ENCODE results near the gene TGFBR1.

TGFBR1 gene

GRCh38 chr9:99141849-99142248 is 36.9 kb downstream of the TGFBR1 start:
- no peak for TF ChIP-seq CTCF (IDR thresholded peaks at IDR 0.05; ENCODE audit: control extremely low read depth, extremely low read depth, low read depth, missing control alignments)
- CTCF ChIA-PET, result interaction anchor here (0.8 to 7.1 kb wide), 31 partner anchors 9 to 1078 kb away, joined by 3 to 81 read pairs (median 7); partner anchors contain the start of gene TGFBR1
- POLR2A ChIA-PET, result no interaction called here
- no peak for DNase-seq (ENCODE audit: extremely low spot score)

GRCh38 chr9:99142275-99142674 is 37.4 kb downstream of the TGFBR1 start:
- no peak for TF ChIP-seq CTCF (IDR thresholded peaks at IDR 0.05; ENCODE audit: control extremely low read depth, extremely low read depth, low read depth, missing control alignments)
- ChIA-PET POLR2A (no interaction called here), CTCF (interaction anchor here (1.1 to 7.1 kb wide), 14 partner anchors 8 to 294 kb away, joined by 3 to 81 read pairs (median 14); partner anchors contain the start of gene TGFBR1)
- DNase-seq (ENCODE audit: extremely low spot score), result no peak

GRCh38 chr9:99143655-99144054 is 38.7 kb downstream of the TGFBR1 start:
- CTCF ChIA-PET, result interaction anchor here (1.2 to 7.1 kb wide), 7 partner anchors 14 to 295 kb away, joined by 3 to 81 read pairs (median 47); no protein-coding TSS in a partner anchor
- POLR2A ChIA-PET, result no interaction called here
- no peak for DNase-seq (ENCODE audit: extremely low spot score)
- TF ChIP-seq CTCF (IDR thresholded peaks at IDR 0.05; ENCODE audit: control extremely low read depth, extremely low read depth, low read depth, missing control alignments), result no peak

GRCh38 chr9:99144966-99145365 is 40.1 kb downstream of the TGFBR1 start:
- CTCF ChIA-PET, result interaction anchor here (1.2 to 1.3 kb wide), 2 partner anchors 19 to 145 kb away, joined by 3 to 5 read pairs; no protein-coding TSS in a partner anchor

GRCh38 chr9:99146574-99146973 is 41.7 kb downstream of the TGFBR1 start:
- POLR2A ChIA-PET, result no interaction called here
- no peak for DNase-seq (ENCODE audit: extremely low spot score)
- TF ChIP-seq CTCF (IDR thresholded peaks at IDR 0.05; ENCODE audit: control extremely low read depth, extremely low read depth, low read depth, missing control alignments), result no peak
- CTCF ChIA-PET, result interaction anchor here (0.8 to 2.8 kb wide), 5 partner anchors 9 to 299 kb away, joined by 3 to 11 read pairs (median 5); no protein-coding TSS in a partner anchor

More at GRCh38 chr9:99144966-99145365, 40.1 kb downstream of the TGFBR1 start:
- DNase-seq (ENCODE audit: extremely low spot score), result no peak
- no peak for TF ChIP-seq CTCF (IDR thresholded peaks at IDR 0.05; ENCODE audit: control extremely low read depth, extremely low read depth, low read depth, missing control alignments)
- POLR2A ChIA-PET, result no interaction called here

GRCh38 chr9:99147177-99147576 is 42.3 kb downstream of the TGFBR1 start:
- TF ChIP-seq CTCF (IDR thresholded peaks at IDR 0.05; ENCODE audit: control extremely low read depth, extremely low read depth, low read depth, missing control alignments), result no peak
- POLR2A ChIA-PET, result no interaction called here
- DNase-seq (ENCODE audit: extremely low spot score), result no peak
- CTCF ChIA-PET, result interaction anchor here (0.8 to 2.8 kb wide), 6 partner anchors 8 to 299 kb away, joined by 3 to 11 read pairs (median 6); no protein-coding TSS in a partner anchor

All from GM10248 (cell line).